Mammary epithelial cell (primary cell): ENCODE data around the gene DLX3.

Source experiments
- CTCF ChIP-seq, 2 donors: IDR thresholded peaks in 1 of 2; conservative IDR thresholded peaks in 1 of 2; 2 replicates each; pipeline ENCODE4 v1.5.1; 2011 to 2012; ENCODE audit warnings: inconsistent platforms in 2 of 2, low read length in 2 of 2, mild to moderate bottlenecking in 2 of 2, control low read depth in 1 of 2, low read depth in 1 of 2; ENCODE audit not compliant: insufficient read depth in 1 of 2; ENCODE audit errors: extremely low read depth in 1 of 2
- EZH2 ChIP-seq: IDR thresholded peaks from 2 replicates; pipeline ENCODE4 v1.6.1; 2012; ENCODE audit warnings: low read length, inconsistent platforms, borderline replicate concordance

GRCh38 chr17:49987290-49987585 lies 7.8 kb downstream of the DLX3 start:
- no peak for TF ChIP-seq CTCF (conservative IDR thresholded peaks at IDR 0.05 in 1 of 2, IDR thresholded peaks at IDR 0.05 in 1 of 2; ENCODE audit: extremely low read depth in 1 of 2, insufficient read depth in 1 of 2, low read depth in 1 of 2, low read length in 2 of 2)
- TF ChIP-seq EZH2: no peak
